NCI-H69 (cell line): ENCODE results near the gene IPPK.

Experiments used
- DNase-seq: peaks from one replicate; lab custom pipeline; 2025; lab: John Stamatoyannopoulos, UW

IPPK gene

GRCh38 chr9:92656537-92656925 lies 13.4 kb downstream of the IPPK start:
- DNase-seq, result no peak

GRCh38 chr9:92655896-92656536 lies 13.9 kb downstream of the IPPK start:
- no peak for DNase-seq

- no peak for DNase-seq
Observed at GRCh38 chr9:92655366-92655765, 14.6 kb downstream of the IPPK start.

- no peak for DNase-seq
Observed at GRCh38 chr9:92654481-92655301, 15.2 kb downstream of the IPPK start.

- no peak for DNase-seq
Observed at GRCh38 chr9:92652461-92652860, 17.5 kb downstream of the IPPK start.

GRCh38 chr9:92650839-92651621 lies 18.9 kb downstream of the IPPK start:
- no peak for DNase-seq

- DNase-seq, result no peak
Observed at GRCh38 chr9:92650296-92650695, 19.6 kb downstream of the IPPK start.

GRCh38 chr9:92649007-92649406 lies 20.9 kb downstream of the IPPK start:
- no peak for DNase-seq

GRCh38 chr9:92648474-92648971 lies 21.4 kb downstream of the IPPK start:
- no peak for DNase-seq

- DNase-seq, result no peak
Observed at GRCh38 chr9:92647671-92648473, 22.1 kb downstream of the IPPK start.

GRCh38 chr9:92645041-92645440 lies 24.9 kb downstream of the IPPK start:
- DNase-seq, result no peak

- no peak for DNase-seq
Observed at GRCh38 chr9:92644278-92644677, 25.7 kb downstream of the IPPK start.

GRCh38 chr9:92642564-92642963 lies 27.4 kb downstream of the IPPK start:
- no peak for DNase-seq

GRCh38 chr9:92642041-92642451 lies 27.9 kb downstream of the IPPK start:
- no peak for DNase-seq

GRCh38 chr9:92641092-92641809 lies 28.7 kb downstream of the IPPK start:
- DNase-seq, result no peak

- DNase-seq, result no peak
Observed at GRCh38 chr9:92640398-92641091, 29.4 kb downstream of the IPPK start.

- no peak for DNase-seq
Observed at GRCh38 chr9:92639791-92640271, 30.1 kb downstream of the IPPK start.

GRCh38 chr9:92639124-92639523 lies 30.8 kb downstream of the IPPK start:
- no peak for DNase-seq

- no peak for DNase-seq
Observed at GRCh38 chr9:92638621-92639101, 31.3 kb downstream of the IPPK start.
